ENCODE measurements around the gene CNOT4.

Gene CNOT4

GRCh38 chr7:135550196-135550595 is 40.3 kb upstream of the CNOT4 start:
- DNase-seq (ENCODE audit: low read depth): no peak
- TF ChIP-seq CTCF (conservative IDR thresholded peaks at IDR 0.05; ENCODE audit: low read length): no peak

GRCh38 chr7:135541029-135541428 is 31.1 kb upstream of the CNOT4 start:
- DNase-seq (ENCODE audit: low read depth): no peak
- TF ChIP-seq CTCF (conservative IDR thresholded peaks at IDR 0.05; ENCODE audit: low read length): no peak
- H3K4me3 ChIP-seq (ENCODE audit: low read length): no peak overlapping the region

More at GRCh38 chr7:135550196-135550595, 40.3 kb upstream of the CNOT4 start:
- H3K4me3 ChIP-seq (ENCODE audit: low read length): no peak overlapping the region

GRCh38 chr7:135539629-135540028 is 29.7 kb upstream of the CNOT4 start:
- no peak overlapping the region for H3K4me3 ChIP-seq (ENCODE audit: low read length)
- DNase-seq (ENCODE audit: low read depth): no peak
- no peak for TF ChIP-seq CTCF (conservative IDR thresholded peaks at IDR 0.05; ENCODE audit: low read length)

- no peak overlapping the region for H3K4me3 ChIP-seq (ENCODE audit: low read length)
- TF ChIP-seq CTCF (conservative IDR thresholded peaks at IDR 0.05; ENCODE audit: low read length): no peak
- no peak for DNase-seq (ENCODE audit: low read depth)
Observed at GRCh38 chr7:135538376-135538775, 28.5 kb upstream of the CNOT4 start.

- DNase-seq (ENCODE audit: low read depth): no peak
- no peak for TF ChIP-seq CTCF (conservative IDR thresholded peaks at IDR 0.05; ENCODE audit: low read length)
- no peak overlapping the region for H3K4me3 ChIP-seq (ENCODE audit: low read length)
Observed at GRCh38 chr7:135537905-135538304, 28.0 kb upstream of the CNOT4 start.

- TF ChIP-seq CTCF (conservative IDR thresholded peaks at IDR 0.05; ENCODE audit: low read length): no peak
- no peak overlapping the region for H3K4me3 ChIP-seq (ENCODE audit: low read length)
- DNase-seq (ENCODE audit: low read depth): no peak
Observed at GRCh38 chr7:135537453-135537852, 27.6 kb upstream of the CNOT4 start.

GRCh38 chr7:135536150-135536549 is 26.2 kb upstream of the CNOT4 start:
- H3K4me3 ChIP-seq (ENCODE audit: low read length): no peak overlapping the region
- peak; percentile 64 for DNase-seq (ENCODE audit: low read depth)
- no peak for TF ChIP-seq CTCF (conservative IDR thresholded peaks at IDR 0.05; ENCODE audit: low read length)
